H1 (cell line): ENCODE data around the gene UTP3. TPM values are rescaled to one million over a fixed set of nuclear protein-coding genes. Genes with fewer than 3 reads are reported as not detected.
A peak's percentile ranks its signal among the peaks of the same experiment; 100 is the strongest.

Experiments
- CTCF ChIA-PET: fragments of 300-600 bp; sonication (Branson Sonifier 250); formaldehyde crosslinking; loops from one replicate; lab custom pipeline; 2021; ENCODE audit not compliant: partially characterized antibody; lab: Charles Lee
- POLR2A ChIA-PET: fragments of 300-600 bp; sonication (Branson Sonifier 250); formaldehyde crosslinking; loops from one replicate; lab custom pipeline; 2021; ENCODE audit warnings: inconsistent platforms; ENCODE audit not compliant: partially characterized antibody; lab: Charles Lee
- DNase-seq, 2 experiments: peaks; one replicate each; pipeline versions ENCODE4 v3.0.0 to v3.0.0-alpha.2; 2010 to 2022; ENCODE audit warnings: low spot score in 2 of 2, low read depth in 1 of 2, mixed read lengths in 1 of 2
- FAIRE-seq: peaks from 2 replicates; lab custom pipeline; 2011; peaks lifted over from hg19 to GRCh38; lab: Jason Lieb, UNC
- H2AFZ ChIP-seq: 2 replicates; pipeline ENCODE4 v1.8.1; 2012; ENCODE audit warnings: low read length, inconsistent platforms
- H2AK5ac ChIP-seq: 2 replicates; pipeline ENCODE4 v1.6.1; 2013; ENCODE audit warnings: low read depth, low read length
- H2BK120ac ChIP-seq: replicated peaks from 2 replicates; pipeline ENCODE3; 2013; ENCODE audit warnings: low read depth, low read length, inconsistent platforms
- H2BK12ac ChIP-seq: 2 replicates; pipeline ENCODE4 v1.6.1; 2013; ENCODE audit warnings: low read depth, low read length
- H2BK15ac ChIP-seq: 2 replicates; pipeline ENCODE4 v1.6.1; 2013; ENCODE audit warnings: low read length
- H2BK20ac ChIP-seq: 2 replicates; pipeline ENCODE4 v1.6.1; 2013; ENCODE audit warnings: low read length
- H2BK5ac ChIP-seq: 2 replicates; pipeline ENCODE4 v1.6.1; 2013; ENCODE audit warnings: low read depth, low read length
- H3K14ac ChIP-seq: 2 replicates; pipeline ENCODE4 v1.6.1; 2013; ENCODE audit warnings: inconsistent platforms; ENCODE audit not compliant: insufficient read length
- H3K18ac ChIP-seq: 2 replicates; pipeline ENCODE4 v1.6.1; 2013; ENCODE audit warnings: low read length; ENCODE audit errors: extremely low read depth
- H3K23ac ChIP-seq: 2 replicates; pipeline ENCODE4 v1.6.1; 2013; ENCODE audit warnings: inconsistent platforms; ENCODE audit not compliant: insufficient read length
- H3K23me2 ChIP-seq: 2 replicates; pipeline ENCODE4 v1.6.1; 2013; ENCODE audit warnings: low read depth, low read length
- H3K27ac ChIP-seq: 2 replicates; pipeline ENCODE4 v1.6.1; 2011; ENCODE audit warnings: low read depth, low read length, inconsistent platforms
- H3K27me3 ChIP-seq, 4 experiments: replicated peaks in 1 of 4; 1 replicate in 1 of 4; 2 replicates in 3 of 4; pipeline versions ENCODE4 v1.6.1 to v1.8.1; 2011 to 2013; ENCODE audit warnings: low read length in 3 of 4, mild to moderate bottlenecking in 3 of 4, inconsistent platforms in 2 of 4, mixed read lengths in 2 of 4, moderate library complexity in 1 of 4; ENCODE audit not compliant: control insufficient read depth in 3 of 4, insufficient read depth in 3 of 4; ENCODE audit errors: extremely low read depth in 1 of 4
- H3K36me3 ChIP-seq, 4 experiments: 2 replicates each; pipeline versions ENCODE4 v1.6.1 to v1.8.1; 2011 to 2013; ENCODE audit warnings: mild to moderate bottlenecking in 4 of 4, low read length in 3 of 4, moderate library complexity in 2 of 4, control low read depth in 1 of 4, inconsistent platforms in 1 of 4; ENCODE audit not compliant: insufficient read depth in 4 of 4, control insufficient read depth in 2 of 4
- H3K4ac ChIP-seq: replicated peaks from 2 replicates; pipeline ENCODE3; 2013; ENCODE audit warnings: low read length, low read depth, mixed read lengths, inconsistent platforms; ENCODE audit not compliant: insufficient read length
- H3K4me1 ChIP-seq, 4 experiments: replicated peaks in 1 of 4; 1 replicate in 1 of 4; 2 replicates in 3 of 4; pipeline versions ENCODE4 v1.6.1 to v1.8.1; 2011 to 2013; ENCODE audit warnings: low read length in 3 of 4, inconsistent platforms in 2 of 4, mixed read lengths in 1 of 4; ENCODE audit not compliant: insufficient read depth in 4 of 4, control insufficient read depth in 3 of 4
- H3K4me2 ChIP-seq, 2 experiments: 2 replicates each; pipeline versions ENCODE4 v1.6.1 to v1.8.1; 2011 to 2013; ENCODE audit warnings: low read depth in 2 of 2, low read length in 2 of 2, control low read depth in 1 of 2, inconsistent platforms in 1 of 2, mild to moderate bottlenecking in 1 of 2; ENCODE audit not compliant: insufficient read depth in 1 of 2
- H3K4me3 ChIP-seq, 4 experiments: fragments of 200-600, 300-600 bp in 1 of 4; sonication (generic), shearing (Covaris generic), sonication (Bioruptor Twin) in 1 of 4; 2 replicates each; pipeline versions ENCODE4 v1.5.1 to v1.8.1; 2011 to 2016; ENCODE audit warnings: low read length in 4 of 4, low read depth in 3 of 4, control low read depth in 2 of 4, inconsistent platforms in 2 of 4, mild to moderate bottlenecking in 2 of 4, mixed read lengths in 1 of 4, moderate library complexity in 1 of 4; ENCODE audit not compliant: insufficient read depth in 2 of 4; ENCODE audit errors: extremely low read depth in 1 of 4
- H3K56ac ChIP-seq: replicated peaks from 2 replicates; pipeline ENCODE3; 2013; ENCODE audit warnings: low read depth, mild to moderate bottlenecking, mixed read lengths, low read length, inconsistent platforms; ENCODE audit not compliant: insufficient read length
- H3K79me1 ChIP-seq: 2 replicates; pipeline ENCODE4 v1.6.1; 2013; ENCODE audit warnings: low read depth, low read length, control low read depth
- H3K79me2 ChIP-seq, 2 experiments: 2 replicates each; pipeline versions ENCODE4 v1.6.1 to v1.8.1; 2012 to 2013; ENCODE audit warnings: low read length in 2 of 2, mild to moderate bottlenecking in 2 of 2, inconsistent platforms in 1 of 2; ENCODE audit not compliant: insufficient read depth in 2 of 2, control insufficient read depth in 1 of 2
- H3K9ac ChIP-seq, 4 experiments: replicated peaks in 1 of 4; 1 replicate in 1 of 4; 2 replicates in 3 of 4; pipeline versions ENCODE4 v1.6.1 to v1.8.1; 2011 to 2013; ENCODE audit warnings: low read depth in 3 of 4, low read length in 3 of 4, control low read depth in 2 of 4, mild to moderate bottlenecking in 2 of 4, moderate library complexity in 2 of 4, inconsistent platforms in 1 of 4; ENCODE audit errors: extremely low read depth in 1 of 4
- H3K9me3 ChIP-seq, 2 experiments: 2 replicates each; pipeline versions ENCODE4 v1.6.1 to v1.8.1; 2012 to 2013; ENCODE audit warnings: mild to moderate bottlenecking in 2 of 2, moderate library complexity in 2 of 2, control low read depth in 1 of 2, inconsistent platforms in 1 of 2, low read depth in 1 of 2, low read length in 1 of 2, mixed read lengths in 1 of 2; ENCODE audit not compliant: insufficient read depth in 2 of 2
- H4K20me1 ChIP-seq, 2 experiments: replicated peaks in 1 of 2; 2 replicates each; pipeline versions ENCODE3 to v1.8.1; 2011 to 2013; ENCODE audit warnings: inconsistent platforms in 2 of 2, low read length in 2 of 2, mild to moderate bottlenecking in 1 of 2; ENCODE audit not compliant: insufficient read depth in 2 of 2, control insufficient read depth in 1 of 2
- H4K5ac ChIP-seq: 2 replicates; pipeline ENCODE4 v1.6.1; 2013; ENCODE audit warnings: low read length, low read depth, mixed read lengths, inconsistent platforms; ENCODE audit not compliant: insufficient read length
- H4K8ac ChIP-seq: 2 replicates; pipeline ENCODE4 v1.8.0; 2013; ENCODE audit warnings: mild to moderate bottlenecking, moderate library complexity, low read length, inconsistent platforms; ENCODE audit not compliant: insufficient read depth; ENCODE audit errors: extremely low read depth
- H4K91ac ChIP-seq: replicated peaks from 2 replicates; pipeline ENCODE3; 2013; ENCODE audit warnings: low read length, mixed read lengths, inconsistent platforms; ENCODE audit not compliant: insufficient read length
- CBX5 ChIP-seq: fragments of 300-800, 300-1000 bp; sonication (generic); IDR thresholded peaks from 2 replicates; pipeline ENCODE4 v1.7.1; 2016; ENCODE audit warnings: antibody characterized with exemption, low read length, low read depth
- KDM5A ChIP-seq: fragments of 200-600 bp; IDR thresholded peaks from 2 replicates; pipeline ENCODE4 v1.7.1; 2012; ENCODE audit warnings: mild to moderate bottlenecking, low read length, inconsistent platforms, mixed read lengths
- MAFK ChIP-seq: IDR thresholded peaks from 2 replicates; pipeline ENCODE4 v1.6.1; 2012; ENCODE audit warnings: low read depth, mild to moderate bottlenecking, improper control_type of control experiment, low read length
- WGBS, 2 experiments: shearing (Covaris generic) in 1 of 2; methylation state at CpG; one replicate each; pipeline versions ENCODE4 v1.1.6 to v1.1.7; 2013 to 2015; ENCODE audit warnings: low lambda C conversion rate in 2 of 2, mixed read lengths in 2 of 2, inconsistent platforms in 1 of 2, low coverage in 1 of 2, missing lambda C conversion rate in 1 of 2; ENCODE audit not compliant: insufficient replicate concordance in 2 of 2, insufficient coverage in 1 of 2, insufficient read length in 1 of 2; ENCODE audit errors: extremely low coverage in 1 of 2, missing lambda C conversion rate in 1 of 2; 5-methylcytosine and 5-hydroxymethylcytosine counted together
- polyA plus RNA-seq, 7 experiments: library from polyadenylated mRNA; depleted of rRNA in 3 of 7; stranded (reverse) in 5 of 7; unstranded in 2 of 7; fragments of >200 nt in 5 of 7; fragments of 200-250 nt in 2 of 7; gene quantifications; 1 replicate in 5 of 7; 2 replicates in 1 of 7; 4 replicates in 1 of 7; pipeline versions ENCODE4 v1.2.1 to v1.2.3, GENCODE V29; 2011 to 2013; ENCODE audit warnings: missing spikeins in 2 of 7, mixed read lengths in 2 of 7
- total RNA-seq: library from RNA; stranded (reverse); fragmentation: NEBNext Ultra II Directional; extraction: Animal tissue kit (Norgen Biotek cat#: 25700); gene quantifications from 2 replicates; pipeline ENCODE4 v1.2.1, GENCODE V29; 2021

Gene UTP3
- total and polyA plus RNA-seq, 2 of the 8 experiments (the other 6 are each of a cell fraction or from before 2014, with no cell fraction given) = 11.2 to 51.3 TPM

- ChIA-PET POLR2A (interaction anchor here (1.6 kb wide), 1 partner anchor 32 kb away, joined by 4 read pairs; no protein-coding TSS in a partner anchor), CTCF (interaction anchor here (0.9 kb wide), 1 partner anchor 57 kb away, joined by 3 read pairs; no protein-coding TSS in a partner anchor)
- Histone ChIP-seq H2BK5ac (no peak overlapping the region), H3K79me1 (no peaks in the 10 kb centered on the region), H3K27me3 (no peaks in the 10 kb centered on the region; a peak in 1 of 7 replicates), H3K14ac (no peak overlapping the region), H3K4ac (no peak overlapping the region), H3K9ac (no peak overlapping the region), H3K9me3 (no peaks in the 10 kb centered on the region), H2BK20ac (no peak overlapping the region), H3K23me2 (no peaks in the 10 kb centered on the region), H4K5ac (no peak overlapping the region), H3K18ac (no peak overlapping the region), H3K23ac (no peak overlapping the region), H3K4me1 (no peaks in the 10 kb centered on the region), H2AFZ (no peak overlapping the region), H2AK5ac (no peak overlapping the region), H3K56ac (no peak overlapping the region), H4K91ac (no peak overlapping the region), H2BK12ac (no peak overlapping the region), H3K36me3 (no peaks in the 10 kb centered on the region), H2BK120ac (no peak overlapping the region), H4K20me1 (no peaks in the 10 kb centered on the region), H3K79me2 (no peaks in the 10 kb centered on the region), H2BK15ac (no peak overlapping the region), H4K8ac (no peak overlapping the region), H3K4me2 (no peak overlapping the region), H3K4me3 (no peak overlapping the region), H3K27ac (no peak overlapping the region)
- TF ChIP-seq MAFK (peak; percentile 95), KDM5A (no peak), CBX5 (no peak)
- DNase-seq (no peak), FAIRE-seq (no peak)
- 90% methylated on average over 5 of the region's 5 CpGs; no CpG with 5 or more reads in 1 of the 2 experiments for WGBS, 2 experiments
Measured at GRCh38 chr4:70657326-70657725, 31.0 kb upstream of the UTP3 start.
